ENCODE measurements around the gene KRTAP25-1.

KRTAP25-1 gene

GRCh38 chr21:30329203-30329875 is 40.0 kb upstream of the KRTAP25-1 start:
- H3K4me1 ChIP-seq (ENCODE audit: control extremely low read depth in 1 of 4, control insufficient read depth in 4 of 4, insufficient read depth in 4 of 4, low read length in 3 of 4), result no peaks in the 10 kb centered on the region
- no peak overlapping the region for H3K27ac ChIP-seq (ENCODE audit: insufficient read depth in 1 of 2, low read depth in 1 of 2, low read length in 2 of 2, poor library complexity in 1 of 2, severe bottlenecking in 2 of 2)
- CTCF ChIA-PET, result interaction anchor here (0.7 to 1.0 kb wide), 2 partner anchors 10 to 789 kb away, joined by 3 read pairs; no protein-coding TSS in a partner anchor
- no peak for DNase-seq
- POLR2A ChIA-PET, result no interaction called here
- H3K27me3 ChIP-seq (replicated peaks in 2 of 5; ENCODE audit: control insufficient read depth in 4 of 5, insufficient read depth in 5 of 5, low read length in 4 of 5), result no peaks in the 10 kb centered on the region
- H3K36me3 ChIP-seq (ENCODE audit: control insufficient read depth in 4 of 4, insufficient read depth in 4 of 4, low read length in 3 of 4), result no peaks in the 10 kb centered on the region
- no peaks in the 10 kb centered on the region for H3K9me3 ChIP-seq (ENCODE audit: control extremely low read depth in 1 of 5, control insufficient read depth in 4 of 5, insufficient read depth in 2 of 5, low read depth in 1 of 5, low read length in 4 of 5)
- 89% methylated on average over 3 of the region's 4 CpGs for WGBS (ENCODE audit: insufficient coverage)
- no peak overlapping the region for H3K4me3 ChIP-seq (ENCODE audit: control insufficient read depth in 1 of 7, extremely low read depth in 1 of 7, insufficient read depth in 4 of 7, low read depth in 2 of 7, low read length in 6 of 7)

GRCh38 chr21:30326390-30326789 is 37.1 kb upstream of the KRTAP25-1 start:
- ChIA-PET POLR2A (no interaction called here), CTCF (no interaction called here)
- no peak overlapping the region for H3K4me3 ChIP-seq (ENCODE audit: control insufficient read depth in 1 of 7, extremely low read depth in 1 of 7, insufficient read depth in 4 of 7, low read depth in 2 of 7, low read length in 6 of 7)
- no peaks in the 10 kb centered on the region for H3K27me3 ChIP-seq (replicated peaks in 2 of 5; ENCODE audit: control insufficient read depth in 4 of 5, insufficient read depth in 5 of 5, low read length in 4 of 5)
- no peak for DNase-seq
- no peak overlapping the region for H3K27ac ChIP-seq (ENCODE audit: insufficient read depth in 1 of 2, low read depth in 1 of 2, low read length in 2 of 2, poor library complexity in 1 of 2, severe bottlenecking in 2 of 2)
- no peaks in the 10 kb centered on the region for H3K4me1 ChIP-seq (ENCODE audit: control extremely low read depth in 1 of 4, control insufficient read depth in 4 of 4, insufficient read depth in 4 of 4, low read length in 3 of 4)
- no peaks in the 10 kb centered on the region for H3K36me3 ChIP-seq (ENCODE audit: control insufficient read depth in 4 of 4, insufficient read depth in 4 of 4, low read length in 3 of 4)
- no peaks in the 10 kb centered on the region for H3K9me3 ChIP-seq (ENCODE audit: control extremely low read depth in 1 of 5, control insufficient read depth in 4 of 5, insufficient read depth in 2 of 5, low read depth in 1 of 5, low read length in 4 of 5)

- 100% methylated on average over 2 of the region's 2 CpGs for WGBS (ENCODE audit: insufficient coverage)
- H3K4me1 ChIP-seq (ENCODE audit: control extremely low read depth in 1 of 4, control insufficient read depth in 4 of 4, insufficient read depth in 4 of 4, low read length in 3 of 4), result no peaks in the 10 kb centered on the region
- CTCF ChIA-PET, result no interaction called here
- no peaks in the 10 kb centered on the region for H3K36me3 ChIP-seq (ENCODE audit: control insufficient read depth in 4 of 4, insufficient read depth in 4 of 4, low read length in 3 of 4)
- no peak within 1 kb of the TSS for H3K27ac ChIP-seq (ENCODE audit: insufficient read depth in 1 of 2, low read depth in 1 of 2, low read length in 2 of 2, poor library complexity in 1 of 2, severe bottlenecking in 2 of 2)
- H3K27me3 ChIP-seq (replicated peaks in 2 of 5; ENCODE audit: control insufficient read depth in 4 of 5, insufficient read depth in 5 of 5, low read length in 4 of 5), result no peaks in the 10 kb centered on the region
- H3K4me3 ChIP-seq (ENCODE audit: control insufficient read depth in 1 of 7, extremely low read depth in 1 of 7, insufficient read depth in 4 of 7, low read depth in 2 of 7, low read length in 6 of 7), result no peak within 1 kb of the TSS
- DNase-seq, result no peak
- POLR2A ChIA-PET, result no interaction called here
- no peaks in the 10 kb centered on the region for H3K9me3 ChIP-seq (ENCODE audit: control extremely low read depth in 1 of 5, control insufficient read depth in 4 of 5, insufficient read depth in 2 of 5, low read depth in 1 of 5, low read length in 4 of 5)
Measured at GRCh38 chr21:30320215-30320614, 30.9 kb upstream of the KRTAP25-1 start, which contains the start of gene KRTAP26-1. KRTAP26-1 (minus strand) TSS chr21:30320315; CDS start chr21:30320035, 280 bp downstream.

GRCh38 chr21:30315701-30316100 is 26.4 kb upstream of the KRTAP25-1 start:
- POLR2A ChIA-PET, result no interaction called here
- Histone ChIP-seq H3K9me3 (ENCODE audit: control extremely low read depth in 1 of 5, control insufficient read depth in 4 of 5, insufficient read depth in 2 of 5, low read depth in 1 of 5, low read length in 4 of 5) (no peaks in the 10 kb centered on the region), H3K27ac (ENCODE audit: insufficient read depth in 1 of 2, low read depth in 1 of 2, low read length in 2 of 2, poor library complexity in 1 of 2, severe bottlenecking in 2 of 2) (no peak overlapping the region), H3K4me3 (ENCODE audit: control insufficient read depth in 1 of 7, extremely low read depth in 1 of 7, insufficient read depth in 4 of 7, low read depth in 2 of 7, low read length in 6 of 7) (no peak overlapping the region), H3K27me3 (replicated peaks in 2 of 5; ENCODE audit: control insufficient read depth in 4 of 5, insufficient read depth in 5 of 5, low read length in 4 of 5) (no peaks in the 10 kb centered on the region), H3K4me1 (ENCODE audit: control extremely low read depth in 1 of 4, control insufficient read depth in 4 of 4, insufficient read depth in 4 of 4, low read length in 3 of 4) (no peaks in the 10 kb centered on the region), H3K36me3 (ENCODE audit: control insufficient read depth in 4 of 4, insufficient read depth in 4 of 4, low read length in 3 of 4) (no peaks in the 10 kb centered on the region)
- no peak for DNase-seq
- no CpG with 5 or more reads among the region's 2 CpGs for WGBS (ENCODE audit: insufficient coverage)
- CTCF ChIA-PET, result no interaction called here

GRCh38 chr21:30306884-30307283 is 17.6 kb upstream of the KRTAP25-1 start:
- CTCF ChIA-PET, result no interaction called here
- Histone ChIP-seq H3K4me1 (ENCODE audit: control extremely low read depth in 1 of 4, control insufficient read depth in 4 of 4, insufficient read depth in 4 of 4, low read length in 3 of 4) (no peaks in the 10 kb centered on the region), H3K36me3 (ENCODE audit: control insufficient read depth in 4 of 4, insufficient read depth in 4 of 4, low read length in 3 of 4) (no peaks in the 10 kb centered on the region), H3K9me3 (ENCODE audit: control extremely low read depth in 1 of 5, control insufficient read depth in 4 of 5, insufficient read depth in 2 of 5, low read depth in 1 of 5, low read length in 4 of 5) (no peaks in the 10 kb centered on the region), H3K27me3 (replicated peaks in 2 of 5; ENCODE audit: control insufficient read depth in 4 of 5, insufficient read depth in 5 of 5, low read length in 4 of 5) (no peaks in the 10 kb centered on the region), H3K4me3 (ENCODE audit: control insufficient read depth in 1 of 7, extremely low read depth in 1 of 7, insufficient read depth in 4 of 7, low read depth in 2 of 7, low read length in 6 of 7) (no peak overlapping the region), H3K27ac (ENCODE audit: insufficient read depth in 1 of 2, low read depth in 1 of 2, low read length in 2 of 2, poor library complexity in 1 of 2, severe bottlenecking in 2 of 2) (no peak overlapping the region)
- no peak for DNase-seq
- POLR2A ChIA-PET, result no interaction called here
- WGBS (ENCODE audit: insufficient coverage), result 78% methylated on average over 2 of the region's 2 CpGs

GRCh38 chr21:30305136-30305535 is 15.8 kb upstream of the KRTAP25-1 start:
- H3K9me3 ChIP-seq (ENCODE audit: control extremely low read depth in 1 of 5, control insufficient read depth in 4 of 5, insufficient read depth in 2 of 5, low read depth in 1 of 5, low read length in 4 of 5), result no peaks in the 10 kb centered on the region
- H3K36me3 ChIP-seq (ENCODE audit: control insufficient read depth in 4 of 4, insufficient read depth in 4 of 4, low read length in 3 of 4), result no peaks in the 10 kb centered on the region
- ChIA-PET CTCF (no interaction called here), POLR2A (no interaction called here)
- no peak overlapping the region for H3K27ac ChIP-seq (ENCODE audit: insufficient read depth in 1 of 2, low read depth in 1 of 2, low read length in 2 of 2, poor library complexity in 1 of 2, severe bottlenecking in 2 of 2)
- no peak overlapping the region for H3K4me3 ChIP-seq (ENCODE audit: control insufficient read depth in 1 of 7, extremely low read depth in 1 of 7, insufficient read depth in 4 of 7, low read depth in 2 of 7, low read length in 6 of 7)
- WGBS (ENCODE audit: insufficient coverage), result no CpG with 5 or more reads among the region's 1 CpG
- H3K4me1 ChIP-seq (ENCODE audit: control extremely low read depth in 1 of 4, control insufficient read depth in 4 of 4, insufficient read depth in 4 of 4, low read length in 3 of 4), result no peaks in the 10 kb centered on the region
- H3K27me3 ChIP-seq (replicated peaks in 2 of 5; ENCODE audit: control insufficient read depth in 4 of 5, insufficient read depth in 5 of 5, low read length in 4 of 5), result no peaks in the 10 kb centered on the region
- DNase-seq, result no peak

GRCh38 chr21:30282850-30283249 is 6.5 kb downstream of the KRTAP25-1 start, which contains the start of gene KRTAP24-1:
KRTAP24-1 (minus strand) TSS chr21:30282950; CDS start chr21:30282932, 18 bp downstream.
- H3K9me3 ChIP-seq (ENCODE audit: control extremely low read depth in 1 of 5, control insufficient read depth in 4 of 5, insufficient read depth in 2 of 5, low read depth in 1 of 5, low read length in 4 of 5), result no peaks in the 10 kb centered on the region
- peaks cover 0 to 2% (median 0%) of the 10 kb centered on the region in 5 experiments for H3K27me3 ChIP-seq (replicated peaks in 2 of 5; ENCODE audit: control insufficient read depth in 4 of 5, insufficient read depth in 5 of 5, low read length in 4 of 5)
- WGBS (ENCODE audit: insufficient coverage), result 59% methylated on average over 2 of the region's 3 CpGs
- H3K36me3 ChIP-seq (ENCODE audit: control insufficient read depth in 4 of 4, insufficient read depth in 4 of 4, low read length in 3 of 4), result no peaks in the 10 kb centered on the region
- no peak for DNase-seq
- CTCF ChIA-PET, result no interaction called here
- H3K27ac ChIP-seq (ENCODE audit: insufficient read depth in 1 of 2, low read depth in 1 of 2, low read length in 2 of 2, poor library complexity in 1 of 2, severe bottlenecking in 2 of 2), result no peak within 1 kb of the TSS
- H3K4me1 ChIP-seq (ENCODE audit: control extremely low read depth in 1 of 4, control insufficient read depth in 4 of 4, insufficient read depth in 4 of 4, low read length in 3 of 4), result no peaks in the 10 kb centered on the region
- POLR2A ChIA-PET, result no interaction called here
- no peak within 1 kb of the TSS for H3K4me3 ChIP-seq (ENCODE audit: control insufficient read depth in 1 of 7, extremely low read depth in 1 of 7, insufficient read depth in 4 of 7, low read depth in 2 of 7, low read length in 6 of 7)
